ENCODE results near the gene ZBTB26.

Gene ZBTB26

GRCh38 chr9:122931226-122932121, at the start of gene ZBTB26:
TSS of gene ZBTB26 (minus strand) at chr9:122931512. CDS start at chr9:122919934, 11,578 bp downstream.
- peak; percentile 87 for DNase-seq (ENCODE audit: low read depth)

DNA sequence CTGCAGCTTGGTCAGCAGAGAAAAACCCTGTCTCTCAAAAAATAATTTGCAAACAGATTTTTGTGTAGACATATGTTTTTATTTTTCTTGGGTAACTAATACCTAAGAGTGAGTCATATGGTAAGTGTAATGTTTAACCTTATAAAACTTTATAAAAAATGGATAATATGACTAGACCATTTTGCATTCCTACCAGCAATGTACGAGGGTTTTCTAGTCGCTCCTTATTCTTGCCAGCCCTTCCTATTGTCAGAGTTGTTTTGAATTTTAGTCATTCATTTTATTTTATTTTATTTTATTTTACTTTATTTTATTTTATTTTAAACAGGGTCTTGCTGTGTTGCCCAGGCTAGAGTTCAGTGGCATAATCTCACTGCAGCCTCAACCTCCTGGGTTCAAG, 47.3 kb upstream of the ZBTB26 start:
- no peak for DNase-seq (ENCODE audit: low read depth)

DNA sequence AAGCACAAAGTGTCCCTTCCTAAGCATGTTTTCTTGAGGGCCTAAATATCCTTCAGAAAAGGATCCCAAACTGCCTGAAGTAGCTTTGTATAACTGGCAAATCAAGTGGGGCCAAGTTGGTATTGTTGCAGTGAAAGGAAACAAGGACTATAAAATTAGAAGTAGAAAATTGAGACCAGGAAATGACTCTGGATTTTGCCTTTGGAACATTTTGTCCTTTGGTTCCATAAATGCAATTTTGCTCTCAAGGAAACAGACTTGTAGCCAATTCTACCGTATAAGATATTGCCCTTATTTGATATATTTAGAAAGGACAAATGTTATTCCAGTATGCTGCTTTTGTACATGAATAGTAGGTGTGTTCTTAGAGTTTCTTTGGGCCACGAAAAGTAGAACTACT, 43.9 kb upstream of the ZBTB26 start:
- DNase-seq (ENCODE audit: low read depth): no peak

DNA sequence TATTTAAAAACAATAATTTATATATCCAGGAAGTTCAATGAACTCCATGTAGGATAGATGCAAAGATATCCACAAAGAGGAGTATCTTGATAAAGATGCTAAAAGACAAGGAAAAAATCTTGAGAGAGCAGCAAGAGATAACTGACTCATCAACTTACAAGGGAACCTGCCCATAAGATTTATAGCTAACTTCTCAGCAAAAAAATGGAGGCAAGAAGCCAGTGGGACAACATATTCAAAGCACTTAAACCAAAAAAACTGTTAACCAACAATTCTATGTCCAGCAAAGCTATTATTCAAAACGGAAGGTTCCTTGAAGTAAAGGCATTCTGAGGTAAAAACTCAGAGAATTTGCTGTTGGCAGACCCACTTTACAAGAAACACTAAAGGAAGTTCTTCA, 29.8 kb upstream of the ZBTB26 start:
- no peak for DNase-seq (ENCODE audit: low read depth)

DNA sequence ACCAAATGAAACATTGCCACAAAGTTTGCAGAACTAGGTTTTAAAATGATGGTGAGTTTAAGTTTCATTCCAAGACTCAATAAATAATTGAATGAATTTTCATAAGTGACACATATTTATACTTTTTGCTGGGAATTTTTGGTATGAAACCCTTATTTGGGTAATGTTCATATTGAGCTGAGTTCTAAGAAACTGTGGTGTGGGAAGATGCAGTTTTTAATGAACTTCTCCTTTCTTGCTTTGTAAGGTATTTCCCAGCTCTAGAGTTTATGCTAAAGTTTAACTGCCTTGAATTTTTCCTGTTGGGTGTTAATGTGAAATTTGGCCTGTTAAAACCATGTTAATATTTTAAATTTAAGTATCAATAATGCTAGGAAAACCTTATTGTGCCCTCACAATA, 24.6 kb upstream of the ZBTB26 start:
- no peak for DNase-seq (ENCODE audit: low read depth)

DNA sequence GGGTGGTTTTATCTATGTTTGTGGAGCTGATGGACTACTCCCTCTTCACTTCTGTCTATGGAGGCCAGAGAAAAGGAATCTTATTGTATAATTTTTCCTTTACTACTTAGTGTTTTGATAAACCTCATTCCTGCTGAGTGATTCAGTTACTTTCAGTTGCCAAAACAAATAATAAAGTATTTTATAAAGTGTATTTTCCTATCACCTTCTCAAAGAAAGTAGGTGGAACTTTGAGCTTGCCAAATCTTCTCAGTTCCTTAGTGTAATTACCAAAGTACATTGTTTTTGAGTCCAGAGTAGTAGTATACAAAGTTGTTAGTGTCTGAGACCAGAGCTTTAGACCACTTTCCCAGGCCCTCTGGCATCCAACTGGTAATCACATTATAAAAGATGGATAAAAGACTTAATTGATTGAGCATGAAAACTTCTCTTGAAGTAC, 23.0 kb upstream of the ZBTB26 start:
- no peak for DNase-seq (ENCODE audit: low read depth)

DNA sequence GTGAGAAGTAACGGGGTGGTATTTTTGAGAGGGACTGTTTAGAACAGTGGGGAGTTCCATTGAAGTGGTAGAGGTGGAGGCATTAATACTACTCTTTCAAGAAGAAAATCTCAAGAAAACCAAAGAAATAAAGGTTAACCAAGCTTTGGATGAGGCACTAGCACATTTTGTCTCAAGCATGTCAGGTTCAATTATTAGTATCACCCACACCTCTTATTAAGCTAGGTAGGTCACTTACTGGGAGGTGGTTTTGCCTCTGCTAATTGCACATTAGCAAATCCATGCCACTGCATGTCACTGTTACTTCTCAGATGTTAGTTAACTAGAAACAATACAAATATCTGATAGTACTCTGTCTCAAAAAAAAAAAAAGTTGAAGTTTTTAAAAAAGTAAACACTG, 19.7 kb upstream of the ZBTB26 start:
- no peak for DNase-seq (ENCODE audit: low read depth)

- DNase-seq (ENCODE audit: low read depth): no peak
Measured at GRCh38 chr9:122950263-122950662, 19.0 kb upstream of the ZBTB26 start.

DNA sequence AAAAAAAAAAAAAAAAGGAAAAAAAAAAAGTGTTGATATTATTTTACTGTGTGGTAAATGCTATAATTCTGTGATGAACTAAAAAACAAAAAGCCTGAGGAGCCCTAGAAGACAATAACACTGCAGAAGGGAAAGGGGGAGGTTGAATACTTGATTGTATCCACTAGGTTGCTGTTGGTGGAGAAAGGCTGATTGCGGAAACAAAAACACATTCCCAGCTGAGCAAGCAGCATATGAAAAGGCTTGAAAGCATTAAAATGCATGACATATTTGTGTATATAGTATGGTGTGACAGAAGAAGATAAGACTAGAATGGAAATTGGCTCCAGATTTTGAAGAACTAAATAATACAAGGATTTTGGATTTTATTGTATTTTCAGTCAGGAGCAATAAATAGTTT, 18.4 kb upstream of the ZBTB26 start:
- no peak for DNase-seq (ENCODE audit: low read depth)

DNA sequence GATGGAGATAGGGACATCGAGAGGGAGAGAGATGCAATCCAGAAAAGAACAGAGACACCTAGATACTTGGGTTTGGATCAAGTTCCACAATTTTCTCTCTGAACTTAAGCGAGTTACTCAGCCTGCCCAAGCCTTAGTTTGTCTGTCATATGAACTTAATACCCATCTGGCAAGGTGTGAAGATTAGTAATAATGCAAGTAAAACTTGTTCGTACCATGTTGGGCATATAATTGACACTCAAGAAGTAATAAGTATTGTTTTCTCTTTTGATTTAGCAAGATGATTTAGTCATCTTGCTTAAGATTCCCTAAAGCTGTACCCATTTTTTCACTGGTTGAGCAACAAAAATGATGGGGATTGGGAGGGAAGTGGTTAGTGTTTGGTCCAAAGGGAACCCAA, 17.0 kb upstream of the ZBTB26 start:
- no peak for DNase-seq (ENCODE audit: low read depth)

GRCh38 chr9:122946461-122947005, 15.2 kb upstream of the ZBTB26 start:
- no peak for DNase-seq (ENCODE audit: low read depth)

- DNase-seq (ENCODE audit: low read depth): no peak
Measured at GRCh38 chr9:122944960-122945888, 13.9 kb upstream of the ZBTB26 start.

DNA sequence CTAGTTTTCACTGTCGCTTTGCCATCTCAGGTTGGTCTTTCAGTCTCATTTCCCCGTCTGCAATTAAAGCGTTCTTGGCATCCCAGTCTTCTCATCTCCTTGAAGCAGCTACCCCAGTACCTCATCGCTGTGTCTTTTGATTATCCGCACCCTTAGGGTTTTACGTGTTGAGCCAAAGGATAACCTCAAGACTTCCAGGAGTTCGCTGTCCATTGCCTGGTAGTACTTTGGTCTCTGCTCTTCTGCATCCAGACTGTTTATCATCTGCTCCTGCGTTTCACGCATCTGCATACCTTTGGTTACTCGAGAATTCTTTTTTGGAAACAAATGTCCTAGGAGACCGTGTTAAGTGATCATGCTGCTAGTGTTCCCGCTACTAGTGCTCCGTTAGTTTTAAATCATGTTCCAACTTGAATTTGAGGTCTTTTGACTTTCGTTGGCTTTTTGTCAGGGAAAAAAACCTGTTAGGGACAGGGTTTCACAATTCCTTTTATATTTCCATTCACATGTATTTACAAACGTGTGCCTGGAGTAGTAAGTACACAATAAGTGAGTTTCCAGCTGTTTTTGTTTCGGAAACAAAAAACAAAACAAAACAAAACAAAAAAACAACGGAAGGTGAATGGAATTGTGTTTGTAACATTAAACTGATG, 10.4 kb upstream of the ZBTB26 start:
- DNase-seq (ENCODE audit: low read depth): no peak

- DNase-seq (ENCODE audit: low read depth): peak; percentile 97
Measured at GRCh38 chr9:122940749-122941581, 9.7 kb upstream of the ZBTB26 start, which contains the start of gene RABGAP1. TSS of gene RABGAP1 (plus strand) at chr9:122941020. CDS start at chr9:122957060, 16,040 bp downstream.

- DNase-seq (ENCODE audit: low read depth): no peak
Measured at GRCh38 chr9:122940454-122940748, 9.1 kb upstream of the ZBTB26 start.

DNA sequence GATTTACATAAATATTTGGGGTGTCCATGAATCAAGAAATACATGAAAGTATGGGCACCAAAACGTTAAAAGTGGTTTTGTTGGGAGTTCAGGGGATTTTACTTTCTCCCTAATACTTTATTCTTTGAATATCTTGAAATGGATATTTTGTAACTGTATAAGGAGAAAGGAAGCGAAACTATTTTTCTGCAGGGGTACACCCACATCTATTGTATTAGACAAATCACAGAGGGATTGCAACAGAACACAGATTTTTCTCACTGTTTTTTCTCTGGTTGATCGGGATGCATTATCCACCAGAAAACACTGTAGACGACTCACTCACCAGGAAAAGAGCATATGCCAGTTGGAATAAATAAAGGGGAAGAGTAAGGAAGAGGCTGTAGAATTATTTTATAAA, 8.3 kb upstream of the ZBTB26 start:
- DNase-seq (ENCODE audit: low read depth): no peak

DNA sequence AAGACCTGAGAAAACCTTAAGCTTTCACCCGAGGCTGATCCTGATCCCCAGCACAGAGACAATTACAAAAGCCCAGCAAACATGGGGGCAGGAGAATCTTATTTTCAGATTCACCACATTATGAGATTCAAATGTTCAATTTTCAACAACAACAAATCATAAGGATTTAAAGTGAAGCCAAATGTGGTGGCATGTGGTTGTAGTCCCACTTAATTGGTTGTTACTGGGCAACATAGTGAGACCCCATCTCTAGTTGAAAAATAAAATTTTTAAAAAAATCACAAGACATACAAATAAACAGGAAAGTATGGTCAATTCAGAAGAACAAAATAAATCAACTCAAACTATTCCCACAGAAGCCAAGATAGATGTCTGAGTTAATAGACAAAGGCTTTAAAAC, 5.6 kb upstream of the ZBTB26 start:
- DNase-seq (ENCODE audit: low read depth): no peak

DNA sequence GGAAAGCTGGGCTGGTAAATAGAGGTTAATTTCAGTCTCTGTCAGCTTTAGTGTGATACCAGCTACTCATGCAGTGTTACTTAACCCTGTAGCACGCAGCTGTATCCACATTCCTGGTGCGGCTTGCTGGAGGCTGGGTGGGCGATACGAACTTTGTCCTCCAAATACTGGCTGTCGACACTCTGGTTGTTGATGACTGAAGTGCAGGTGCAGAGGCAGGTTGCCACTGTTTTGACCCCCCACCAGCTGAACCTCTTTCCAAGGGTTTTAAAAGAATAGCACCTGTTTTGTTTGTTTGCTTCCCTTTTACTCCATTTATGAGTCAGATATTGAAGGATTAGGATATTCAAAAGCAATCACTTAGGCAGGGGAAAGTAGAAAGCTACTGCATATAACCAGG, 5.2 kb upstream of the ZBTB26 start:
- DNase-seq (ENCODE audit: low read depth): no peak

- DNase-seq (ENCODE audit: low read depth): no peak
Measured at GRCh38 chr9:122930541-122931225, 629 bp downstream of the ZBTB26 start.

DNA sequence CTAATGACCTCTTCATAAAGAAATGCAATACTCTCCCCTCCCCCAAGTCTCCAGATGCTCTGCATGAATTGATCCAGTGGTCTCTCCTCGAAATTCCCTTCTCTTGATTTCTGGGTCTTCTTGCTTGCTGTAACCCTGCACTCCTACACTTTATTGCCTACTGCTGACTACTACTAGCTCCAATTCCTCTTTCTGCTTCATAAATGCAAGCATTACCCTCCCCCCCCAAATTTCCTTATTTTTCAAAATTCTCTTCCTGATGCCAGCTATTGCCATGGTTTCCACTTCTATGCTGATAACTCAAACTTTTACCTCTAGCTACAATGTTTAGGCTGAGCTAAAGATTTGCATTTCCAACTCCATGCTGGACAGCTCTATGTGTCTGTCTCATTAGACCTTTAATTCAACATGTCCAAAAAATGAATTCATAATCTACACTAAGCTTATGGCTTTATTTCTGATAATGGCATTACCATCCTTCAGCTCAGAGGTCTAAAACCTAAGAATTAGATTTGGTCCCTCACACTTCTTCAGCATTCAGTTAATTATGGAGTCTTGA, 1.4 kb downstream of the ZBTB26 start:
- no peak for DNase-seq (ENCODE audit: low read depth)
